ENCODE data around the gene OR14I1.

OR14I1 gene

DNA sequence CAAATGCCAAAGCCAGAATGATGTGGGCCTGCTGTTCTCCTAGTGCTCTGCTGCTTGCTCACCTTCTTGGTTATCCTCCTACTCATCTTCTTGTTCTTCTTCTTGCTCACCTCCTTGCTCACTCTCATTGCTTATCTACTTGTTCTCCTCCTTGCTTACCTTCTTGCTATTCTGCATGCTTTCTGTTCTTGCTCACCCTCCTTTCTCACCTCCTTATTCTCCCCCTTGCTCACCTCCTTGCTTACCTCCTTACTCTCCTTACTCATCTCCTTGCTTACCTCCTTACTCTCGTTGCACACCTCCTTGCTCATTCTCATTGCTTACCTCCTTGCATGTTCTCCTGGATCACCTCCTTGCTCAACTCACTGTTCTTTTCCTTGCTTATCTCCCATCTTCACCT, at the start of gene OR14I1:
Gene OR14I1, minus strand, starts transcription at position 53 of the 400 bp plus-strand sequence.
- no peak for DNase-seq

GRCh38 chr1:248751635-248752034, 49.1 kb upstream of the OR14I1 start:
- no peak for DNase-seq

- no peak for DNase-seq
These were observed 48.6 kb upstream of the OR14I1 start for GRCh38 chr1:248751142-248751541.

GRCh38 chr1:248750496-248750895, 47.9 kb upstream of the OR14I1 start:
- no peak for DNase-seq

DNA sequence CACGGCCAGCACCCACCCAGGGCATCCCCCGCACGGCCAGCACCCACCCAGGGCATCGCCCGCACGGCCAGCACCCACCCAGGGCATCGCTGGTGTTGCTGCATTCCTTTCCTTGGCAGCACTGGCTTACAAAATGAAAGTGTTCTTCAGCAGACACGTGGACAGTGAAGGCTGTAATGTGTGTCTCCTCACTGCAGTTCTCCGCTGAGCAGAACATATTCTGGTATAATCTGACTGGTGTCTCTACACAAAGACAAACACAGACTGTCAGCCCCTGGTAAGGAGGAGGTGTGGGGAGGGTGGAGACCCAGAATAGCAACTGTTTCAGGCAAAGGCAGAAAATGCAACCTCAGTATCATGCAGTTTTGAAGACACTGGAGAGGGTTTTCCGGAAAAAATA, 45.6 kb upstream of the OR14I1 start:
- DNase-seq: no peak

DNA sequence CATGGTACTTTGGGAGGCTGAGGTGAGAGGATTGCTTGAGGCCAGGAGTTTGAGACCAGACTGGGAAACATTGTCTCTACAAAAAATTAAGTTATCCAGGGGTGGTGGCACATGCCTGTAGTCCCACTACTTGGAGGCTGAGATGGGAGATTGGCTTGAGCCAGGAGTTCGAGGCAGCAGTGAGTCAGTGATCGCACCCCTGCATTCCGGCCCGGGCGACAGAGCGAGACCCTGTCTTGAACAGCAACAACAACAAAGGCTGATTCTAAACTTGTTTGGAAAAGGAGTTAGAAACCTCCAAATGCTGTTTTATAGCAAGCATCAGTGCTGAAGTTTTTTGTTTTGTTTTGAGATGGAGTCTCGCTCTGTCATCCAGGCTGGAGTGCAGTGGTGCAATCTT, 38.3 kb upstream of the OR14I1 start:
- no peak for DNase-seq

GRCh38 chr1:248739572-248740205, 37.1 kb upstream of the OR14I1 start:
- DNase-seq: no peak

DNA sequence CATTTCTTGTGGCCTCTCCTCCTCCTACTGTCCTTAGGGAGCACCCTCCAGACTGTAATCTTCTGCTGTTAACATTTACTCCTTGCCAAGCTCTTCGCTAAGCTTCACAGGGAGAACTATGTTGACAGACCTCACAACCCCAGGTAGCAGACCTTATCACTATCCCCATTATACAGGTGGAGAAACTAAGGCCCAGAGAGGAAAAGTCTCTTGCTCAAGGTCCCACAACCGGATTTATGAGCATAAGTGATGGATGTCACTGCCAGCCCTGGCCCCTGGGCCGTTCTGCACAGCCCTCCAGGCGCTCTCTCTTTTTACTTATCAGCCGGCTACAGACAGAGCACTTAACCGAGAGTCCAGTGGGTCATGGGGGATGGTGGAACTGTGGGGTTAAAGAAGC, 34.9 kb upstream of the OR14I1 start:
- DNase-seq: no peak

GRCh38 chr1:248736977-248737376, 34.4 kb upstream of the OR14I1 start:
- DNase-seq: no peak

GRCh38 chr1:248733566-248733965, 31.0 kb upstream of the OR14I1 start:
- no peak for DNase-seq

DNA sequence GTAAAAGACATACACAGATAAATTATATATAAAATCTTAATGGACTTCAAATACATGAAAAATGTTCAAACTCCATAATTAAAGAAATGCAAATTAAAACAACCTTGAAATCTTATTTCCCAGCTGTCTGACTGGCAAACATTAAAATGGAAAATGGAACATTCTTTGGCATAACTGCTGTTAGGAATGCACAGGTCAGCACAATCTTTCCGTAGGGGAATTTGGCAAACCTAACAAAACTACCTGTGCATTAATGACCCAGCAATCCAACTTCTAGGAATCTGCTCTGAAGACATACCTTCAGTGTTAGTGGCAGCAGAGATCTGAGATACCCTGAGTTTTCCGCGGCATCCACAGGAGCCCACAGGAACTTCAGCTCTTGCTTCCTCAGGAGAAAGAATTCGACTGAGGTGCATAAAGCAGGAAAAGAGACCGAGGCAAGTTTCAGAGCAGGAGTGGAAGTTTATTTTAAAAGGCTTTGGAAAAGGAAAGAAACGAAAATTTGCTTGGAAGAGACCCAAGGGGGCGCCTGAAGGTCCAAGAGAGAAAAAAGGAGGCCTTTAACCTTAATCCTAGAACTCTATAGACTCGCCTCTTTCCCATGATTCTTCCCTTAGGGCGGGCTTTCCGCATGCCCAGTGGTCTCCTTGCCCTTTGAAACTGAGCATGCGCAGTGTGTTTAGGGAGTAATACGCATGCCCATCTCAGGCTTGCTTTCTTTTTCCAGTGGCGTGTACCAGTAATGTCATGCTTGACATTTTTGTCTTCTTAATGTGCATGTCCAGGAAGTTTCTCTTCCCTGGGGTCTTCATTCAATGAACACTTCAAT, 28.2 kb upstream of the OR14I1 start:
- DNase-seq: no peak

DNA sequence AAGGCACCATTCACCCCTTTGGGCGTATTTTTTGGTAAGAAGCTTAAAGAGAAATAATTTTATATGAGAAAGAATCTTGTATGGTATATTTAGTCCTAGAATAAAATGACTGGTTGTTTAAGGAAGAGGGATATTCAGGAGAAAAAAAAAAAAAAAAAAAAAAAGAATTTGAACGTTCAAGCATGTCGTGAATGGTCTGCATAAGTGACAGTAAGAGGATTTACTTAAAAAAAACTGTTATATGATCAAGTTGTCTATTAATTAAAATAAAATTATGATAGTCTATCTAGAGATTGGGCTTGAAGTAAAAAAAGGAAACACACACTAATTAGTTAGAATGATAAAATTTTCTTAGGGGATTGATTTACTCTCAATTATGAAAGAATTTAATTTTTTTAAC, 11.7 kb upstream of the OR14I1 start:
- no peak for DNase-seq

DNA sequence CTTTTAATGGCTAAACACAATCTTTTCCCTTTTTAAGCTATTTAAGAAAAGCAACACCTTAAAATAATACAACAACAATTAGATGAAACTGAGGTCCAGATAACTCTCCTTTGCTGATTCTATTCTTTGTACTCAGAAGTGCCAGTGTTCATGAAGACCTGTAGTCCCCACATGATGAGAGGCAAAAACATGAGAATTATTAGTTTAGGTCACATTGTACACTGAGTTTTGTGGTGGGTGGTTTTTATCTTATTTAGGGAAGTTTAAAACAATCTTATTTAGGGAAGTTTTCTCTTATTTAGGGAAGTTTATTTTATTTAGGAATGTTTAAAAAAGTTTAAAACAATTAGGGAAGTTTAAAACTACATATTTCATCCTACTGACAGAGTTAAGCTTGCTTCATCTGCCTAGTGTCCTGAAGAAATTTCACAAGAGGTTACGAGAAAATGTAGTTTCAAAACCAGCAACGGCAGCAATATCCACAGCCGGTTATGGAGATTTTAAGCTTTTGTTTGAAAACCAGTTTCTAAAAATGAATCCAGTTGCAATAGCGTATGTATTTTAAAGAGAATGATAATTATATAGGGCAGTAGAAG, 7.8 kb upstream of the OR14I1 start:
- no peak for DNase-seq

GRCh38 chr1:248704606-248705005, 2.0 kb upstream of the OR14I1 start:
- no peak for DNase-seq

DNA sequence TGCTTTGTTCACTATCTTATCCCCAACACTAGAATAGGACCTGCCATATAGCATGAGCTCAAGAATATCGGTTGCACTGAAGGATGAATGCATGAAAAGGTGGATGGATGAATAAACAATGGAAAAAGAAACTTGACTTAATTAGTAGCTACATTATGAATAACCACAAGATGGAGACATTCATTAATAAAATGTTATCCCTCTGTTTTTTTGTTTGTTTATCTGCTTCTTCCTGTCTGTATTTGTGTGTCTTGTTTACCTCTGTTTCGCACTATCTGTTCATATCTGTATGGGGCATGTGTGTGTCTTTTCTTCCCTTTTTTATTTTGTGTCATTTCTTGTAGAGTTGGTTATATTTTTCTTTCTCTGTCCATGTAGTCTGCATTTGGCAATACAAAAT, 1.1 kb upstream of the OR14I1 start:
- DNase-seq: no peak

DNA sequence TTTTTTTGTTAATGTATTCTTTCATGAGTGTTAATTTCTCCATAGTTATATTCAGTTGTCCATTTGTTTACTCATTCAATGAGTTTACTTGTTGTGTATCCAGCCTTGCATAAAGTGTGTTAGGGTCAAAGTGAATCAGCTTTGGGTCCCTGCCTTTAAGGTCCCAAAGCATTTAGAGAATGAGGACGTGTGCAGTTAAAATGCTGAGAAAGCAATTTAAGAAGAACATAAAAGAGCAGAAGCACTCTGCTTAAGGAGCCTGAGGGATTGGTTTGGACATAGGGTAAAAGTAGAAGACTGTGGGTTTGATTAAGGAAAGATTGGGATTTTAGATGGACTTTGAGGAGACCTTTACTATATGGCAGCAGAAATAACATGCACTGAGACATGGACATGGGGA, 3.5 kb downstream of the OR14I1 start:
- no peak for DNase-seq

GRCh38 chr1:248697907-248698306, 4.7 kb downstream of the OR14I1 start:
- DNase-seq: no peak

DNA sequence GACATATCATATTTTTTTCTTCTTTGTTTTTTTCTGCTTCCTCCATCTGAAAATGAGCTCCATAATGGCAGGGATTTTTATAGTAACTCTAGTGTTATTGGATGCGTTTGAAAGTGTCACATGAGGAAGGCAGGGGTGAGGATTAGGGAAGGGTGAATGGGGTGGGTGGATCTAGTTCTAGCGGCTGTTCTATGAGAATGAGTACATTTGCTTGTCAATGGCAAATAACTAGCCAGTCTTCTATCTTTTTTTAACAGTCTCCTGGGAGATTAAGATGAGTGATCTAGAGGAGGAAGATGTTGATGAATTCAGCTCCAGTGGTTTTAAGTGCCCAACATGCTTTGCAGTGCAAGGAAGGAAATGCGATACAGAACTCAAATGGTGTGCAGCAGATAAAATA, 5.8 kb downstream of the OR14I1 start:
- DNase-seq: no peak

GRCh38 chr1:248696261-248696660, 6.3 kb downstream of the OR14I1 start:
- DNase-seq: no peak

DNA sequence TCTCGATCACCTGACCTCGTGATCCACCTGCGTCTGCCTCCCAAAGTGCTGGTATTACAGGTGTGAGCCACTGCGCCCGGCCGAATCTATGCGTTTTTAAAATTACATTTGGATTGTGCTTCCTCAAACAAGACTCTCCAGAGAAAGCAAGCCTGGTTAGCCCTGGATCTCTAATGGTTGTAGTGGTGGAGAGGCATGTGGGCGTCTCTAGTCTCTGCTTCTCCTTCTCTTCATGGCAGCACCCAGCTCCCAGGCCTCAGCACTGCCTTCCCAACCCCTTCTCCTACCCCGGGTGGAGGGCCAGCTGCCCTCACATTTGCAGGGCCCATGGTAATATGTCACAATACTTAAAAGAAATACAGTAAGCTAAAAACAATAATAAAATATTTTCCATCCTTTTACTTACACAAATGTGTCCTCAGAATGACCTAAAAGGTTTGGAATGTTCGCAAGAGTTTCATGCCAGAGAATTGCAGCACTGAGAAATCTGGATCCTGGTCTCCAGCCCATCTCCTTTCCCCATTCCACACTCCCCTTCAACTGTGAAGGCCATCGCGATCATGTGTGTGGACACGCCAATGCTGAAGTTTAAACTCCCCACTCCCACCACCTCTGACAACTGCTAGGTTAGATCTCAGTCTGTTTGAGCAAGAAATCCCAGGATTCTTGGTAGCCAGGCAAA, 7.0 kb downstream of the OR14I1 start:
- DNase-seq: no peak

- DNase-seq: no peak
These were observed 10.9 kb downstream of the OR14I1 start for GRCh38 chr1:248691567-248692155.

- DNase-seq: no peak
These were observed 13.9 kb downstream of the OR14I1 start for GRCh38 chr1:248688527-248689298.
